Testis (tissue), 3 donors: Measurements from ENCODE around the gene MSI2. TPM values are rescaled to one million over a fixed set of nuclear protein-coding genes. Genes with fewer than 3 reads are reported as not detected.

Source experiments
- DNase-seq: peaks from one replicate; pipeline ENCODE4 v3.0.0-alpha.2; 2019
- H3K27ac ChIP-seq, 2 donors: fragments of 200-600 bp; sonication (generic); one replicate each; pipeline ENCODE4 v1.5.1; 2019
- H3K27me3 ChIP-seq: fragments of 200-600 bp; sonication (generic); one replicate; pipeline ENCODE4 v1.5.1; 2019
- H3K36me3 ChIP-seq: fragments of 200-600 bp; sonication (generic); one replicate; pipeline ENCODE4 v1.5.1; 2017; ENCODE audit warnings: low read depth; ENCODE audit errors: missing control alignments
- H3K4me1 ChIP-seq: fragments of 200-600 bp; sonication (generic); one replicate; pipeline ENCODE4 v1.5.1; 2019
- H3K4me3 ChIP-seq, 2 donors: fragments of 200-600 bp; sonication (generic); one replicate each; pipeline ENCODE4 v1.5.1; 2017 to 2019
- H3K9me3 ChIP-seq: fragments of 200-600 bp; sonication (generic); one replicate; pipeline ENCODE4 v1.5.1; 2017
- POLR2A ChIP-seq: fragments of 450-650 bp; IDR thresholded peaks from one replicate; pipeline ENCODE4 v1.6.1; 2017; ENCODE audit warnings: antibody characterized with exemption, mild to moderate bottlenecking, moderate library complexity
- WGBS, 2 donors: methylation state at CpG; one replicate each; pipeline ENCODE4 v1.1.5; 2018; 5-methylcytosine and 5-hydroxymethylcytosine counted together
- intact Hi-C: fragments of 100-400 bp; cut with DNase I; formaldehyde crosslinking; loops from one replicate; pipeline ENCODE4 v1.15.1; 2023; ENCODE audit warnings: low total_unique reads
- polyA plus RNA-seq: library from polyadenylated mRNA; stranded (reverse); fragments of 350-450 nt; fragmentation: Illumina TruSeq; extraction: RNeasy Lipid Tissue Mini Kit (QIAGEN cat#74804); gene quantifications from one replicate; pipeline ENCODE4 v1.2.3, GENCODE V29; 2014; ENCODE audit warnings: low read depth, low replicate concordance; ENCODE audit not compliant: insufficient read depth
- total RNA-seq, 2 donors: library from RNA; depleted of rRNA; stranded (reverse); fragments of >200 nt; gene quantifications; one replicate each; pipeline ENCODE4 v1.2.3, GENCODE V29; 2016
- TF ChIP-seq, protein P1 (sequence below), 3 experiments: fragments of 450-650 bp in 2 of 3; fragments of 200-600 bp in 1 of 3; sonication (generic) in 1 of 3; IDR thresholded peaks; one replicate each; pipeline ENCODE4 v1.5.1; 2016 to 2019; ENCODE audit warnings: antibody characterized with exemption in 3 of 3, mild to moderate bottlenecking in 2 of 3, moderate library complexity in 1 of 3

Gene MSI2
- total and polyA plus RNA-seq, 3 donors from 2014 or later, result 46.5 to 106 (median 76.6) TPM

GRCh38 chr17:57475796-57476195 lies 219.5 kb downstream of the MSI2 start:
- peak overlapping the region; percentile 84 to 86 for H3K27ac ChIP-seq
- DNase-seq, result no peak

GRCh38 chr17:57477522-57478362 lies 221.4 kb downstream of the MSI2 start:
- intact Hi-C loops, result no loop called here
- H3K4me1 ChIP-seq, result peaks cover 60% of the 10 kb centered on the region
- peak overlapping the region; percentile 84 to 86 for H3K27ac ChIP-seq
- no peaks in the 10 kb centered on the region for H3K9me3 ChIP-seq
- peak; percentile 37 for DNase-seq
- 43 to 73% methylated on average over 9 of the region's 9 CpGs for WGBS, 2 donors
- no peak for TF ChIP-seq POLR2A
- TF ChIP-seq, protein P1, sequence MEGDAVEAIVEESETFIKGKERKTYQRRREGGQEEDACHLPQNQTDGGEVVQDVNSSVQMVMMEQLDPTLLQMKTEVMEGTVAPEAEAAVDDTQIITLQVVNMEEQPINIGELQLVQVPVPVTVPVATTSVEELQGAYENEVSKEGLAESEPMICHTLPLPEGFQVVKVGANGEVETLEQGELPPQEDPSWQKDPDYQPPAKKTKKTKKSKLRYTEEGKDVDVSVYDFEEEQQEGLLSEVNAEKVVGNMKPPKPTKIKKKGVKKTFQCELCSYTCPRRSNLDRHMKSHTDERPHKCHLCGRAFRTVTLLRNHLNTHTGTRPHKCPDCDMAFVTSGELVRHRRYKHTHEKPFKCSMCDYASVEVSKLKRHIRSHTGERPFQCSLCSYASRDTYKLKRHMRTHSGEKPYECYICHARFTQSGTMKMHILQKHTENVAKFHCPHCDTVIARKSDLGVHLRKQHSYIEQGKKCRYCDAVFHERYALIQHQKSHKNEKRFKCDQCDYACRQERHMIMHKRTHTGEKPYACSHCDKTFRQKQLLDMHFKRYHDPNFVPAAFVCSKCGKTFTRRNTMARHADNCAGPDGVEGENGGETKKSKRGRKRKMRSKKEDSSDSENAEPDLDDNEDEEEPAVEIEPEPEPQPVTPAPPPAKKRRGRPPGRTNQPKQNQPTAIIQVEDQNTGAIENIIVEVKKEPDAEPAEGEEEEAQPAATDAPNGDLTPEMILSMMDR (IDR thresholded peaks at IDR 0.05), result no peak
- no peak overlapping the region for H3K4me3 ChIP-seq
- H3K27me3 ChIP-seq, result no peaks in the 10 kb centered on the region
- H3K36me3 ChIP-seq, result no peaks in the 10 kb centered on the region

More at GRCh38 chr17:57475796-57476195, 219.5 kb downstream of the MSI2 start:
- H3K4me3 ChIP-seq, result no peak overlapping the region
- 75 to 82% methylated on average over 6 of the region's 6 CpGs for WGBS, 2 donors
- H3K4me1 ChIP-seq, result peaks cover 51% of the 10 kb centered on the region
- TF ChIP-seq, protein P1 (IDR thresholded peaks at IDR 0.05), result no peak
- no peak for TF ChIP-seq POLR2A
- no peaks in the 10 kb centered on the region for H3K27me3 ChIP-seq
- no peaks in the 10 kb centered on the region for H3K36me3 ChIP-seq
- no peaks in the 10 kb centered on the region for H3K9me3 ChIP-seq
- intact Hi-C loops, result no loop called here

DNA sequence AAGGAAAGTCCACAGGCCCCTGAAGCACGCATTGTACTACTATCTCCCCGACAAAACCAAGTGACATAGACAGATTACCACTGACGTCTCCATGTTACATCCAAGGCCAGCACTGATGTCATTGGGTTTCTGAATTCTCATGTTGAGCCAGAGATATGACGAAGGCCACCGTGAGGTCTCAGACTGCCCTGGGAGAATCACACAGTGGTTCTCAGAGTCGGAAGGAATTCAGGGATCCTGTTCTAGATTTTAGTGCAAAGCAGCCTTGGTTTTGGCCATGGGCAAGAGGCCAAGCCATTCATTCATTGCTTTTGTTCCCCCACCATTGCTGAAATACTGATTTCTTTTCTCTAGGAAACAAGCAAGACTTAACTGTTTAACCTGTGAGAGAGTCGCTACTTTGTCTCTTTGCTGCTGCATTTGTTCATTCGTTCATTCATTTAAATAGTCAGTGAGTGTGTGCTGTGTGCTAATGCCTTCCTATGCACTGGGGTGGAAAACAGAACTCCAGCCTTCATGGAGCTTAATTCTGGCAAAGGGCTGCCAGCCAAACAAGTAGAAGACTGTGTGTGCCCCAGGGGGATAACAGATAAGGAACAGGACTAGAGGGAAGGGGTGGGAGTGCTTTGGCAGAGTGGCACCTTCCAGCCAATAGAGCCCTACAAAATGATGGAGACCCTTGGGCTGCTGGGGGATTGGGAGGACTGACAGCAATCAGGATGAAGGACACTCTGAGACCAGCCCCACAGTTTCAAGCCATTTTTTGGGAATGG lies 222.3 kb downstream of the MSI2 start:
- intact Hi-C loops, result no loop called here
- 30 to 38% methylated on average over 8 of the region's 8 CpGs for WGBS, 2 donors
- Histone ChIP-seq H3K4me1 (peaks cover 52% of the 10 kb centered on the region), H3K27ac (peak overlapping the region; percentile 84 to 86), H3K27me3 (no peaks in the 10 kb centered on the region), H3K4me3 (no peak overlapping the region), H3K9me3 (no peaks in the 10 kb centered on the region), H3K36me3 (no peaks in the 10 kb centered on the region)
- peak; percentile 87 for DNase-seq
- TF ChIP-seq POLR2A, result no peak
- TF ChIP-seq, protein P1 (IDR thresholded peaks at IDR 0.05), result no peak

GRCh38 chr17:57480438-57481196 lies 224.3 kb downstream of the MSI2 start:
- no peaks in the 10 kb centered on the region for H3K9me3 ChIP-seq
- H3K27ac ChIP-seq, result peak overlapping the region; percentile 40 to 86
- no peak for DNase-seq
- H3K4me1 ChIP-seq, result peaks cover 46% of the 10 kb centered on the region
- TF ChIP-seq, protein P1 (IDR thresholded peaks at IDR 0.05), result no peak
- TF ChIP-seq POLR2A, result no peak
- intact Hi-C loops, result no loop called here
- H3K36me3 ChIP-seq, result no peaks in the 10 kb centered on the region
- WGBS, 2 donors, result 52 to 81% methylated on average over 4 of the region's 4 CpGs
- H3K4me3 ChIP-seq, result no peak overlapping the region
- no peaks in the 10 kb centered on the region for H3K27me3 ChIP-seq
